H1 (cell line): ENCODE results near the gene PBX1. TPM values are rescaled to one million over a fixed set of nuclear protein-coding genes. Genes with fewer than 3 reads are reported as not detected.

Source experiments
- CEBPB ChIP-seq: IDR thresholded peaks from 2 replicates; pipeline ENCODE4 v1.6.1; 2012; ENCODE audit warnings: low read depth, low read length
- polyA plus RNA-seq, 7 experiments: library from polyadenylated mRNA; depleted of rRNA in 3 of 7; stranded (reverse) in 5 of 7; unstranded in 2 of 7; fragments of >200 nt in 5 of 7; fragments of 200-250 nt in 2 of 7; gene quantifications; 1 replicate in 5 of 7; 2 replicates in 1 of 7; 4 replicates in 1 of 7; pipeline versions ENCODE4 v1.2.1 to v1.2.3, GENCODE V29; 2011 to 2013; ENCODE audit warnings: missing spikeins in 2 of 7, mixed read lengths in 2 of 7
- total RNA-seq: library from RNA; stranded (reverse); fragmentation: NEBNext Ultra II Directional; extraction: Animal tissue kit (Norgen Biotek cat#: 25700); gene quantifications from 2 replicates; pipeline ENCODE4 v1.2.1, GENCODE V29; 2021

The PBX1 gene
- total and polyA plus RNA-seq, 2 of the 8 experiments (the other 6 are each of a cell fraction or from before 2014, with no cell fraction given), result 87.4 to 124 TPM

DNA sequence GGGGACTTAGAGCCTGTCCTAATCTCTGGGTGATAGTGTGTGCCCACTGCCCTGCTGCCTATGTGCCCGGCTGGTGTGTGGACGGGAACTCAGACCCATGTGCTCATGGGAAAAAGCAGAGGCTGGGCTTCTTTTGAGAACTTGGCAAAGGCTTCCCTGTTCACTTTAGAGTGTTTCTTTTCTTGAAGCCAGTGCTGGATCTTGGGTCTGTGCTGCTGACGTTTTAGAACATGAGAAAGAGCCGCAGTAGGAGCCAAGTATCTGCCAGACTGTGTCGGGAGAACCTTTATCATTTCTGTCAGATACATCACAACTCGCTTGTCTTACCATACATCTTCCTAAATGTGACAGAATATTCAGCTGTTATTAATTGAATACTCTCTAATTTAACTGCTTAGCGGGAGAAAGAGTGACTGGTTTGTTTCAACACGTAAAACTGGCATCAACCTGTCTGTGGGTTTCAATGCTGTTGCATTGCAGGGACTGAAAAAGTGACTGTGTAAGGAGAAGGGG is 195.2 kb downstream of the PBX1 start (continued):
- TF ChIP-seq CEBPB, result no peak
